ENCODE measurements around the gene ESRRA. TPM values are rescaled to one million over a fixed set of nuclear protein-coding genes. Genes with fewer than 3 reads are reported as not detected.
A peak's percentile ranks its signal among the peaks of the same experiment; 100 is the strongest.

Gene ESRRA
- 10 to 100 TPM; 63.5 to 95.8 (median 76.1) TPM for total RNA-seq

DNA sequence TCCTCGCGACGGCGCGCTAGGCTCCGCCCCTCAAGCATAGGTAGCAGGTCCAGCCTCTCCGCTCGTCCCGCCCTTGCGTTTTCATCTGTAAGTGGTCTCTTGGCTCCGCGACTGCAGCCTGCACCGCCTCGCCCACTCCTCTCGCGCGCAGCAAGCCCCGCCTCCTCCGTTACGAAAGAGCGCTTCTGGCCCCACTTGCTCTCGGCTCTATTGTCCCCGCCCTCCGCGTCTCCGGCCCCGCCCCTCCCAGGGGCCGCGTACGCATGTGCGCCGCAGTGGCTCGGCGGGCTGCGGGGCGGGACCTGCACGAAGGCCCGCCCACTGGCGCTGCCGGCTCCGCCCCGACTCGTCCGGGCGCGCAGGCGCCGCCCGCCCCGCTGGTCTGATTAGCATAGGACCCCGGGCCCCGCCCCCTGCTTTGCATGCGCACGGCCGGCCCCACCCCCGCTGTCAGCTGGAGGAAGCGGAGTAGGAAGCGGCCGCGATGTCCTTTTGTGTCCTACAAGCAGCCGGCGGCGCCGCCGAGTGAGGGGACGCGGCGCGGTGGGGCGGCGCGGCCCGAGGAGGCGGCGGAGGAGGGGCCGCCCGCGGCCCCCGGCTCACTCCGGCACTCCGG, at the start of gene ESRRA:
Gene ESRRA, plus strand, starts transcription at position 450 of the 616 bp plus-strand sequence. CDS start 1,656 bp downstream, outside the sequence.
- H3K27ac ChIP-seq (replicated peaks in 1 of 4) = peak within 1 kb of the TSS; percentile 89 to 98 (median 92)
- TF ChIP-seq EP300 (IDR thresholded peaks at IDR 0.05) = no peak
- peak; percentile 88 to 89 for TF ChIP-seq POLR2AphosphoS5 (IDR thresholded peaks at IDR 0.05)
- TF ChIP-seq, protein P1, sequence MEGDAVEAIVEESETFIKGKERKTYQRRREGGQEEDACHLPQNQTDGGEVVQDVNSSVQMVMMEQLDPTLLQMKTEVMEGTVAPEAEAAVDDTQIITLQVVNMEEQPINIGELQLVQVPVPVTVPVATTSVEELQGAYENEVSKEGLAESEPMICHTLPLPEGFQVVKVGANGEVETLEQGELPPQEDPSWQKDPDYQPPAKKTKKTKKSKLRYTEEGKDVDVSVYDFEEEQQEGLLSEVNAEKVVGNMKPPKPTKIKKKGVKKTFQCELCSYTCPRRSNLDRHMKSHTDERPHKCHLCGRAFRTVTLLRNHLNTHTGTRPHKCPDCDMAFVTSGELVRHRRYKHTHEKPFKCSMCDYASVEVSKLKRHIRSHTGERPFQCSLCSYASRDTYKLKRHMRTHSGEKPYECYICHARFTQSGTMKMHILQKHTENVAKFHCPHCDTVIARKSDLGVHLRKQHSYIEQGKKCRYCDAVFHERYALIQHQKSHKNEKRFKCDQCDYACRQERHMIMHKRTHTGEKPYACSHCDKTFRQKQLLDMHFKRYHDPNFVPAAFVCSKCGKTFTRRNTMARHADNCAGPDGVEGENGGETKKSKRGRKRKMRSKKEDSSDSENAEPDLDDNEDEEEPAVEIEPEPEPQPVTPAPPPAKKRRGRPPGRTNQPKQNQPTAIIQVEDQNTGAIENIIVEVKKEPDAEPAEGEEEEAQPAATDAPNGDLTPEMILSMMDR (IDR thresholded peaks at IDR 0.05) = peak in 1 of 3 experiments; percentile 18
- no peak for TF ChIP-seq POLR2A (IDR thresholded peaks at IDR 0.05; ENCODE audit: low read depth)
- H3K4me1 ChIP-seq = peaks cover 24 to 54% (median 51%) of the 10 kb centered on the region in 4 donors
- no peaks in the 10 kb centered on the region for H3K9me3 ChIP-seq
- WGBS = 0% methylated on average over 1 of the region's 81 CpGs
- peak; percentile 100 for DNase-seq (ENCODE audit: extremely low spot score)
- H3K27me3 ChIP-seq = peaks cover 0 to 32% (median 10%) of the 10 kb centered on the region in 4 donors
- H3K4me3 ChIP-seq = peak within 1 kb of the TSS; percentile 69 to 84 (median 78)
- intact Hi-C loops (cut with DNase I) = no loop called here
- H3K36me3 ChIP-seq = peaks cover 0 to 5% (median 0%) of the 10 kb centered on the region in 4 donors

DNA sequence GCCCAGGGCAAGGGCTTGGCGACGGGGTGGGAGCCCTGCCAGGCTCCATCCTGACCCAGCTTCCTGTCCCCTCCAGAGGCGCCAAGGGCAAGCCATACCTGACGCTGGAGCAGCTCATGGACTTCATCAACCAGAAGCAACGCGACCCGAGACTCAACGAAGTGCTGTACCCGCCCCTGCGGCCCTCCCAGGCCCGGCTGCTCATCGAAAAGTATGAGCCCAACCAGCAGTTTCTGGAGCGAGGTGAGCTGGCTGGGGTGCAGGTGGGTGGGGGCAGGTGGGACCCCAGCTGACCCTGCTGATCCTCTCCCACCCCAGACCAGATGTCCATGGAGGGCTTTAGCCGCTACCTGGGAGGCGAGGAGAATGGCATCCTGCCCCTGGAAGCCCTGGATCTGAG, 49.0 kb upstream of the ESRRA start:
- 69% methylated on average over 5 of the region's 15 CpGs for WGBS
- intact Hi-C loops (cut with DNase I) = no loop called here
- TF ChIP-seq, protein P1 (IDR thresholded peaks at IDR 0.05) = no peak
- TF ChIP-seq POLR2AphosphoS5 (IDR thresholded peaks at IDR 0.05) (no peak), POLR2A (IDR thresholded peaks at IDR 0.05; ENCODE audit: low read depth) (no peak), EP300 (IDR thresholded peaks at IDR 0.05) (no peak)
- Histone ChIP-seq H3K27ac (replicated peaks in 1 of 4) (no peak overlapping the region), H3K9me3 (no peaks in the 10 kb centered on the region), H3K4me1 (peaks cover 22 to 34% (median 27%) of the 10 kb centered on the region in 4 donors), H3K4me3 (no peak overlapping the region), H3K27me3 (no peaks in the 10 kb centered on the region), H3K36me3 (peaks cover 26 to 69% (median 66%) of the 10 kb centered on the region in 4 donors)
- no peak for DNase-seq (ENCODE audit: extremely low spot score)

DNA sequence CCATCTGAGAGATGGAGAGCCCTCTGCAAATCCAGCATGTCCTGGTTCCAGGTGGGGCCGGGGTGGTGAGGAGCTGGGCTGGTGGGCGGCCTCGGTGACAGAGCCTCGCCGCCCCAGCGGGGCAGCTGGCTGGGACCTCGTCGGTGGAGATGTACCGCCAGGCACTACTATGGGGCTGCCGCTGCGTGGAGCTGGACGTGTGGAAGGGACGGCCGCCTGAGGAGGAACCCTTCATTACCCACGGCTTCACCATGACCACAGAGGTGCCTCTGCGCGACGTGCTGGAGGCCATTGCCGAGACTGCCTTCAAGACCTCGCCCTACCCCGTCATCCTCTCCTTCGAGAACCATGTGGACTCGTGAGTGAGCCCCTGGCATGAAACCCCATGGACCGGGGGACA, 47.0 kb upstream of the ESRRA start:
- Histone ChIP-seq H3K4me1 (peaks cover 6 to 16% (median 10%) of the 10 kb centered on the region in 4 donors), H3K27ac (replicated peaks in 1 of 4) (no peak overlapping the region), H3K27me3 (no peaks in the 10 kb centered on the region), H3K36me3 (peaks cover 39 to 89% (median 87%) of the 10 kb centered on the region in 4 donors), H3K9me3 (no peaks in the 10 kb centered on the region), H3K4me3 (no peak overlapping the region)
- TF ChIP-seq POLR2AphosphoS5 (IDR thresholded peaks at IDR 0.05) = no peak
- TF ChIP-seq EP300 (IDR thresholded peaks at IDR 0.05) = no peak
- intact Hi-C loops (cut with DNase I) = no loop called here
- WGBS = 83% methylated on average over 7 of the region's 24 CpGs
- DNase-seq (ENCODE audit: extremely low spot score) = no peak

DNA sequence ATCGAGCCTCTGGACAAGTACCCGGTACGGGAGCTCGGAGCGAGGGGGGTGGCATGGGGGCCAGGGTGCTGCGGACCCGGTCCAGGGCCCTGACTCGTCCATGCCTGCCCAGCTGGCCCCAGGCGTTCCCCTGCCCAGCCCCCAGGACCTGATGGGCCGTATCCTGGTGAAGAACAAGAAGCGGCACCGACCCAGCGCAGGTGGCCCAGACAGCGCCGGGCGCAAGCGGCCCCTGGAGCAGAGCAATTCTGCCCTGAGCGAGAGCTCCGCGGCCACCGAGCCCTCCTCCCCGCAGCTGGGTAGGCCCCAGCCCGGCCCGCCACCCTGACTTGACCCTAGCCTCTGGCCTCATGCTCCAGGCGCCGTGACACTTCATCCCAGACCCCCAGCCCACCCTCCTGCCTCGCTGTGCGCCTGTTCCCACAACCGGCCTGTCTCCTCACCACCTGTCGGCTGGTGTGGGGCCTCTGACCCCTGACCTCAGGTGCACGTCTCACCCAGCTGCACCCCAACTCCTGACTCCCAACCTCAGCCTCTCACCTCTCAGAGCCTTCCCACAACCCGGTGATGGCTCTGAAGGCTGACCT, 46.3 kb upstream of the ESRRA start:
- H3K27me3 ChIP-seq = no peaks in the 10 kb centered on the region
- intact Hi-C loops (cut with DNase I) = no loop called here
- H3K4me3 ChIP-seq = no peak overlapping the region
- no peaks in the 10 kb centered on the region for H3K9me3 ChIP-seq
- H3K27ac ChIP-seq (replicated peaks in 1 of 4) = no peak overlapping the region
- peaks cover 40 to 96% (median 93%) of the 10 kb centered on the region in 4 donors for H3K36me3 ChIP-seq
- 95% methylated on average over 11 of the region's 32 CpGs for WGBS
- peaks cover 0 to 9% (median 4%) of the 10 kb centered on the region in 4 donors for H3K4me1 ChIP-seq
- DNase-seq (ENCODE audit: extremely low spot score) = no peak
- no peak for TF ChIP-seq EP300 (IDR thresholded peaks at IDR 0.05)
- no peak for TF ChIP-seq POLR2AphosphoS5 (IDR thresholded peaks at IDR 0.05)
- TF ChIP-seq, protein P1 (IDR thresholded peaks at IDR 0.05) = no peak
- TF ChIP-seq POLR2A (IDR thresholded peaks at IDR 0.05; ENCODE audit: low read depth) = no peak

DNA sequence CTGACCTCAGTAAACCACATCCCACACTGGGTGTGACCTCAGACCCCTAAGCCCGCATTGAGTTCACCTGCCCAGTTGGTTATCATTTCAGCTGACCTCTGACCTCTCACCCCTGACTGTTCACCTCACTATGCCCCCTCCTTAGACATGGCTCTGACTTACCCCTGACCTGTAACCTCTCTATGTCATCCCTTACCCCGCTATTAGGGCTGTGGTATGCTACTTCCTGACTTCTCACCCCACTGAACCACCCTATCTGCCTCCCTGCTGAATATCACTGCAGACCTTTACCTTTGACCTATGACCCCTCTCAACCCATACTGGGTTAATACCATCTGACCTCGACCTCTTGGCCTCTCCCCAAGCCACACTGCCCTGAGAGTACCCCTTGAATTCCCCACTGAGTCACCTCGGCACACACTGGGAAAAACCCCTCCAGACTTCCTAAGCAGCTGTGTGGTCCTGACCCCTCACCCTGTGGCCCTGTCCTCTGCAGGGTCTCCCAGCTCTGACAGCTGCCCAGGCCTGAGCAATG, 45.7 kb upstream of the ESRRA start:
- WGBS = 90% methylated on average over 4 of the region's 4 CpGs
- TF ChIP-seq, protein P1 (IDR thresholded peaks at IDR 0.05) = no peak
- no peak for TF ChIP-seq POLR2A (IDR thresholded peaks at IDR 0.05; ENCODE audit: low read depth)
- TF ChIP-seq EP300 (IDR thresholded peaks at IDR 0.05) = no peak
- TF ChIP-seq POLR2AphosphoS5 (IDR thresholded peaks at IDR 0.05) = no peak
- Histone ChIP-seq H3K27ac (replicated peaks in 1 of 4) (no peak overlapping the region), H3K4me1 (peaks cover 0 to 4% (median 2%) of the 10 kb centered on the region in 4 donors), H3K36me3 (peaks cover 45 to 98% (median 95%) of the 10 kb centered on the region in 4 donors), H3K9me3 (no peaks in the 10 kb centered on the region), H3K4me3 (no peak overlapping the region), H3K27me3 (no peaks in the 10 kb centered on the region)
- DNase-seq (ENCODE audit: extremely low spot score) = no peak
- intact Hi-C loops (cut with DNase I) = no loop called here
